ENCODE results near the gene MXRA8.
"Not testable (repeated sequence)": the region's sequence is repeated elsewhere in the genome, so short reads cannot be mapped to it uniquely, and the experiment has no call there.

The MXRA8 gene

GRCh38 chr1:1318777-1319645 is 39.3 kb downstream of the MXRA8 start:
- DNase-seq, result no peak

GRCh38 chr1:1318131-1318652 is 40.2 kb downstream of the MXRA8 start:
- DNase-seq, result no peak

- no peak for DNase-seq
Observed at GRCh38 chr1:1317420-1317819, 40.9 kb downstream of the MXRA8 start.

- not testable (repeated sequence) for DNase-seq
Observed at GRCh38 chr1:1316199-1316598, 42.2 kb downstream of the MXRA8 start.

GRCh38 chr1:1315435-1315954 is 42.9 kb downstream of the MXRA8 start:
- DNase-seq, result no peak

- no peak for DNase-seq
Observed at GRCh38 chr1:1314678-1315335, 43.5 kb downstream of the MXRA8 start.

- no peak for DNase-seq
Observed at GRCh38 chr1:1314237-1314586, 44.1 kb downstream of the MXRA8 start.

- no peak for DNase-seq
Observed at GRCh38 chr1:1313500-1314236, 44.7 kb downstream of the MXRA8 start.

- no peak for DNase-seq
Observed at GRCh38 chr1:1312450-1313314, 45.7 kb downstream of the MXRA8 start.

- DNase-seq, result no peak
Observed at GRCh38 chr1:1311107-1312104, 46.9 kb downstream of the MXRA8 start.

- DNase-seq, result no peak
Observed at GRCh38 chr1:1310476-1311053, 47.8 kb downstream of the MXRA8 start.

GRCh38 chr1:1310109-1310385 is 48.3 kb downstream of the MXRA8 start:
- DNase-seq, result no peak

GRCh38 chr1:1309251-1310108 is 48.9 kb downstream of the MXRA8 start:
- peak; percentile 31 for DNase-seq

- DNase-seq, result peak; percentile 31
Observed at GRCh38 chr1:1308756-1309250, 49.6 kb downstream of the MXRA8 start.

GRCh38 chr1:1307923-1308755 is 50.2 kb downstream of the MXRA8 start, which contains the start of the genes ACAP3 and PUSL1:
Gene ACAP3, minus strand, starts transcription at chr1:1307930. Its CDS starts 115 bp downstream, at chr1:1307815.
Gene PUSL1, plus strand, starts transcription at chr1:1308597. Its CDS starts 47 bp downstream, at chr1:1308644.
- DNase-seq, result peak; percentile 96

GRCh38 chr1:1307261-1307922 is 51.0 kb downstream of the MXRA8 start:
- DNase-seq, result peak; percentile 66

- DNase-seq, result no peak
Observed at GRCh38 chr1:1306661-1307260, 51.6 kb downstream of the MXRA8 start.

Measured in OCI-M1 (cell line).